Peyer's patch (tissue), 4 donors: ENCODE measurements around the gene KRT39. TPM values are rescaled to one million over a fixed set of nuclear protein-coding genes. Genes with fewer than 3 reads are reported as not detected.

ENCODE experiments used
- DNase-seq, 3 donors: peaks; one replicate each; pipeline ENCODE4 v3.0.0-alpha.2; 2017 to 2019
- H3K27ac ChIP-seq, 4 donors: fragments of 200-600 bp; sonication (generic); one replicate each; pipeline ENCODE4 v1.5.1; 2016 to 2019
- H3K27me3 ChIP-seq, 2 donors: fragments of 200-600 bp; sonication (generic); one replicate each; pipeline ENCODE4 v1.5.1; 2019
- H3K36me3 ChIP-seq, 3 donors: fragments of 200-600 bp; sonication (generic); one replicate each; pipeline ENCODE4 v1.5.1; 2016 to 2019
- H3K4me1 ChIP-seq, 4 donors: fragments of 200-600 bp; sonication (generic); one replicate each; pipeline ENCODE4 v1.5.1; 2016 to 2019
- H3K4me3 ChIP-seq, 4 donors: fragments of 200-600 bp; sonication (generic); 1 replicate in 3 of 4; 2 replicates in 1 of 4; pipeline ENCODE4 v1.5.1; 2016 to 2019; ENCODE audit warnings: mild to moderate bottlenecking in 1 of 4
- H3K9me3 ChIP-seq, 4 donors: fragments of 200-600 bp; sonication (generic); one replicate each; pipeline ENCODE4 v1.5.1; 2016 to 2019; ENCODE audit warnings: mild to moderate bottlenecking in 1 of 4
- CTCF ChIP-seq, 6 experiments: fragments of 450-650 bp in 4 of 6; fragments of 200-600 bp in 2 of 6; sonication (generic) in 1 of 6; IDR thresholded peaks; one replicate each; pipeline ENCODE4 v1.5.1; 2017 to 2019; ENCODE audit warnings: antibody characterized with exemption in 6 of 6, mild to moderate bottlenecking in 3 of 6, moderate library complexity in 1 of 6
- POLR2A ChIP-seq, 2 donors: fragments of 450-650 bp; IDR thresholded peaks; one replicate each; pipeline ENCODE4 v1.5.1; 2017; ENCODE audit warnings: antibody characterized with exemption in 2 of 2, mild to moderate bottlenecking in 2 of 2, moderate library complexity in 2 of 2
- total RNA-seq, 4 donors: library from RNA; depleted of rRNA; stranded (reverse); fragments of >200 nt; gene quantifications; one replicate each; pipeline ENCODE4 v1.1.0, GENCODE V29; 2016

Gene KRT39
- total RNA-seq, 4 donors from 2014 or later = not detected

GRCh38 chr17:40993084-40993483 lies 26.3 kb upstream of the KRT39 start:
- Histone ChIP-seq H3K4me3 (no peak overlapping the region), H3K27me3 (no peaks in the 10 kb centered on the region), H3K27ac (no peak overlapping the region), H3K36me3 (no peaks in the 10 kb centered on the region), H3K9me3 (no peaks in the 10 kb centered on the region), H3K4me1 (no peaks in the 10 kb centered on the region)
- no peak for DNase-seq
- no peak for TF ChIP-seq POLR2A (IDR thresholded peaks at IDR 0.05)
- no peak for TF ChIP-seq CTCF (IDR thresholded peaks at IDR 0.05)

GRCh38 chr17:40992666-40993065 lies 25.9 kb upstream of the KRT39 start:
- TF ChIP-seq CTCF (IDR thresholded peaks at IDR 0.05) (no peak), POLR2A (IDR thresholded peaks at IDR 0.05) (no peak)
- no peak for DNase-seq
- H3K4me3 ChIP-seq = no peak overlapping the region
- no peak overlapping the region for H3K27ac ChIP-seq
- no peaks in the 10 kb centered on the region for H3K9me3 ChIP-seq
- no peaks in the 10 kb centered on the region for H3K4me1 ChIP-seq
- no peaks in the 10 kb centered on the region for H3K27me3 ChIP-seq
- no peaks in the 10 kb centered on the region for H3K36me3 ChIP-seq

- H3K4me3 ChIP-seq = no peak overlapping the region
- no peak for TF ChIP-seq CTCF (IDR thresholded peaks at IDR 0.05)
- no peak for TF ChIP-seq POLR2A (IDR thresholded peaks at IDR 0.05)
- H3K36me3 ChIP-seq = no peaks in the 10 kb centered on the region
- no peaks in the 10 kb centered on the region for H3K4me1 ChIP-seq
- H3K9me3 ChIP-seq = no peaks in the 10 kb centered on the region
- no peak for DNase-seq
- H3K27me3 ChIP-seq = no peaks in the 10 kb centered on the region
- no peak overlapping the region for H3K27ac ChIP-seq
Observed at GRCh38 chr17:40986920-40987319, 20.2 kb upstream of the KRT39 start.

GRCh38 chr17:40984226-40984625 lies 17.5 kb upstream of the KRT39 start, which contains the start of gene KRT40:
Gene KRT40 (minus strand): TSS chr17:40984326. CDS start chr17:40984273, 53 bp downstream.
- Histone ChIP-seq H3K4me1 (no peaks in the 10 kb centered on the region), H3K9me3 (no peaks in the 10 kb centered on the region), H3K27ac (no peak within 1 kb of the TSS), H3K36me3 (no peaks in the 10 kb centered on the region), H3K27me3 (no peaks in the 10 kb centered on the region), H3K4me3 (no peak within 1 kb of the TSS)
- DNase-seq = no peak
- TF ChIP-seq POLR2A (IDR thresholded peaks at IDR 0.05) (no peak), CTCF (IDR thresholded peaks at IDR 0.05) (no peak)

- Histone ChIP-seq H3K4me1 (no peaks in the 10 kb centered on the region), H3K27me3 (no peaks in the 10 kb centered on the region), H3K27ac (no peak overlapping the region), H3K9me3 (no peaks in the 10 kb centered on the region), H3K36me3 (no peaks in the 10 kb centered on the region), H3K4me3 (no peak overlapping the region)
- no peak for DNase-seq
- TF ChIP-seq CTCF (IDR thresholded peaks at IDR 0.05) = no peak
- no peak for TF ChIP-seq POLR2A (IDR thresholded peaks at IDR 0.05)
Observed at GRCh38 chr17:40981115-40981514, 14.4 kb upstream of the KRT39 start.

- no peak overlapping the region for H3K4me3 ChIP-seq
- no peaks in the 10 kb centered on the region for H3K4me1 ChIP-seq
- TF ChIP-seq CTCF (IDR thresholded peaks at IDR 0.05) (no peak), POLR2A (IDR thresholded peaks at IDR 0.05) (no peak)
- H3K9me3 ChIP-seq = no peaks in the 10 kb centered on the region
- DNase-seq = no peak
- no peaks in the 10 kb centered on the region for H3K27me3 ChIP-seq
- no peak overlapping the region for H3K27ac ChIP-seq
- H3K36me3 ChIP-seq = no peaks in the 10 kb centered on the region
Observed at GRCh38 chr17:40980596-40980995, 13.8 kb upstream of the KRT39 start.
